LNCaP clone FGC (cell line): ENCODE results near the gene PJA2.

Experiments used
- DNase-seq: peaks from one replicate; pipeline ENCODE4 v3.0.0-alpha.2; 2011; ENCODE audit warnings: low read depth
- H3K4me3 ChIP-seq: 2 replicates; pipeline ENCODE4 v1.5.1; 2011; ENCODE audit warnings: mild to moderate bottlenecking, low read depth, low read length, control low read depth
- CTCF ChIP-seq: IDR thresholded peaks from 2 replicates; pipeline ENCODE4 v1.5.1; 2012; ENCODE audit warnings: mild to moderate bottlenecking; ENCODE audit not compliant: control insufficient read depth, insufficient read depth; ENCODE audit errors: extremely low read depth

Gene PJA2

GRCh38 chr5:109409844-109410388 is at the start of gene PJA2:
PJA2 (minus strand) TSS chr5:109409974; CDS start chr5:109383433, 26,541 bp downstream.
- no peak for TF ChIP-seq CTCF
- DNase-seq = peak; percentile 99
- peak within 1 kb of the TSS; percentile 86 for H3K4me3 ChIP-seq

- no peak for TF ChIP-seq CTCF
- no peak for DNase-seq
- H3K4me3 ChIP-seq = no peak overlapping the region
Measured at GRCh38 chr5:109455598-109456096, 45.9 kb upstream of the PJA2 start.

GRCh38 chr5:109454731-109455505 is 45.1 kb upstream of the PJA2 start:
- no peak overlapping the region for H3K4me3 ChIP-seq
- DNase-seq = no peak
- no peak for TF ChIP-seq CTCF

GRCh38 chr5:109453251-109453650 is 43.5 kb upstream of the PJA2 start:
- no peak for TF ChIP-seq CTCF
- no peak for DNase-seq

GRCh38 chr5:109452661-109453060 is 42.9 kb upstream of the PJA2 start:
- no peak for TF ChIP-seq CTCF
- DNase-seq = no peak
- H3K4me3 ChIP-seq = no peak overlapping the region

More at GRCh38 chr5:109453251-109453650, 43.5 kb upstream of the PJA2 start:
- no peak overlapping the region for H3K4me3 ChIP-seq

GRCh38 chr5:109451146-109451545 is 41.4 kb upstream of the PJA2 start:
- no peak overlapping the region for H3K4me3 ChIP-seq
- no peak for TF ChIP-seq CTCF
- no peak for DNase-seq
